HAP-1 (cell line): Measurements from ENCODE around the gene UBXN11.
"Not testable (repeated sequence)": the region's sequence is repeated elsewhere in the genome, so short reads cannot be mapped to it uniquely, and the experiment has no call there.

Experiments
- DNase-seq, 2 experiments: peaks; one replicate each; pipeline ENCODE4 v3.0.0-alpha.2; 2016 to 2020; ENCODE audit warnings: low spot score in 2 of 2
- H3K27me3 ChIP-seq: fragments of 250-450 bp; sonication (Bioruptor Pico); 2 replicates; pipeline ENCODE4 v1.5.1; 2020; ENCODE audit warnings: low read depth, mild to moderate bottlenecking, moderate library complexity
- H3K36me3 ChIP-seq: fragments of 250-450 bp; sonication (Bioruptor Pico); replicated peaks from 2 replicates; pipeline ENCODE4 v1.5.1; 2020; ENCODE audit warnings: mild to moderate bottlenecking
- H3K4me1 ChIP-seq: fragments of 250-450 bp; sonication (Bioruptor Pico); 2 replicates; pipeline ENCODE4 v1.5.1; 2020; ENCODE audit warnings: mild to moderate bottlenecking
- H3K4me3 ChIP-seq: fragments of 250-450 bp; sonication (Bioruptor Pico); 2 replicates; pipeline ENCODE4 v1.5.1; 2020; ENCODE audit warnings: mild to moderate bottlenecking, moderate library complexity
- H3K9me3 ChIP-seq: fragments of 250-450 bp; sonication (Bioruptor Pico); 2 replicates; pipeline ENCODE4 v1.5.1; 2020; ENCODE audit warnings: mild to moderate bottlenecking, moderate library complexity
- in situ Hi-C: fragments of 300-500 bp; cut with MboI; formaldehyde crosslinking; loops from 3 replicates; pipeline ENCODE4 v1.14.3; 2020; ENCODE audit warnings: low sequenced_read_pairs, inconsistent platforms, mixed read lengths

The UBXN11 gene

DNA sequence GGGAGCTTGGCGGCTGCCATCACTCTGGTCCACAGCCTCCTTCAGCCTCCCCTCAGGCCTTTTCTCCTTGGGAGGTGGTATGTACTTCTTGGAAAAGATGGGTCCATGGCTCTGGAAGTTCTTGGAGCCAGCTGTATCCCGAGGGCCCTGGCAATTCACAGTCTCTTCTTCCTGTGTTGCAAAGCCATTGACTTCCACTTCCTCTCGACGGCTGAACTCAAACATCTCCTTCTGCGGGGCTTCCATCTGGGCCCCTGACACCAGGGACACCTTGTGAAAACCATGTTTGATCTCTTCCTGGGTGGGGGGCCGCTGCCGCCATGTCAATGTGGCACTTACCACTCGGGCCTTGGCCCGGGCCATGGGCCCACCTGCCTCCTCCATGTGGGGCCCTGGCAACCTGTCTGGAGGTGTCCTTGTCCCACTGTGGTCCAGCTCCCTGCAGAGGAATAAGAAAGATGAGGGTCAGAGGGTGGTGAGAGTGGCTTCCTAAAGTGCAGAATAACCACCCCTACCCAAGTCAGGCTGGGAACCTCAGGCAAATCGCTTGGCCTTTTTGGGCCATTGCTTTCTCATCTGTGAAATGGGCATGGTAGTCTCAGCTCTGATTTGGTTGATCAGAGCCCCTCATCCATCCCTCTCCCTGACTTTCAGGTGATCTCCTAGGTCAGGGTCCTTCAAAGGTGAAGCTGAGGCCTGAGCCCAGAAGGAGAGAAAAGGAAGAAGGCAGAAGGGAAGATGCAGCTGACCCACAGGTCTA is 40.0 kb upstream of the UBXN11 start:
- Histone ChIP-seq H3K27me3 (no peaks in the 10 kb centered on the region), H3K4me1 (no peaks in the 10 kb centered on the region), H3K9me3 (no peaks in the 10 kb centered on the region), H3K4me3 (no peak overlapping the region), H3K36me3 (no peaks in the 10 kb centered on the region)
- in situ Hi-C loops: no loop called here
- no peak for DNase-seq

- Histone ChIP-seq H3K36me3 (no peaks in the 10 kb centered on the region), H3K27me3 (no peaks in the 10 kb centered on the region), H3K9me3 (no peaks in the 10 kb centered on the region), H3K4me1 (no peaks in the 10 kb centered on the region), H3K4me3 (no peak overlapping the region)
- DNase-seq: no peak
- in situ Hi-C loops: no loop called here
Measured at GRCh38 chr1:26345718-26346117, 39.3 kb upstream of the UBXN11 start.

- DNase-seq: no peak
- no peaks in the 10 kb centered on the region for H3K4me1 ChIP-seq
- in situ Hi-C loops: no loop called here
- no peaks in the 10 kb centered on the region for H3K36me3 ChIP-seq
- H3K9me3 ChIP-seq: no peaks in the 10 kb centered on the region
- H3K27me3 ChIP-seq: no peaks in the 10 kb centered on the region
- no peak overlapping the region for H3K4me3 ChIP-seq
Measured at GRCh38 chr1:26344147-26344920, 37.9 kb upstream of the UBXN11 start.

- Histone ChIP-seq H3K27me3 (no peaks in the 10 kb centered on the region), H3K4me1 (peaks cover 10% of the 10 kb centered on the region), H3K9me3 (no peaks in the 10 kb centered on the region), H3K36me3 (no peaks in the 10 kb centered on the region), H3K4me3 (no peak overlapping the region)
- no peak for DNase-seq
- in situ Hi-C loops: no loop called here
Measured at GRCh38 chr1:26340047-26340481, 33.6 kb upstream of the UBXN11 start.

DNA sequence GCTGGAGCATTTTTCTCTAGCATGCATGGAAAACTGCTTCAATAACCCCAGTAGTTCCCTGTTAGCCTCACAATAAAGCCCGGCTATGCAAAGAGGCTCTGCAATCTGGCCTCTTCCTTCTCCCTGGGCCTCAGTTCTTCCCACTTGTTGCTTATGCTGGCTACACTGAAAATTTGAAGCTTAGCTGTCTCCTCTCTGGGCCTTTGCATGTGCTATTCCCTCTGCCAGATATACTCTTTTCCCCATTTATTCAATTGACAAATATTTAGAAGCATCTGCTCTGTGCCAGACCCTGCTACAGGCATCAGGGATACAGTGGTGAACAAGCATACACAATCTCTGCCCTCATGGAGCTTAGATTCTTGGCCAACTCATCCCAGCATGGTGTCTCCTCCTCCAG is 32.2 kb upstream of the UBXN11 start:
- Histone ChIP-seq H3K36me3 (no peaks in the 10 kb centered on the region), H3K4me3 (no peak overlapping the region), H3K9me3 (no peaks in the 10 kb centered on the region), H3K27me3 (no peaks in the 10 kb centered on the region), H3K4me1 (peaks cover 10% of the 10 kb centered on the region)
- no peak for DNase-seq
- in situ Hi-C loops: no loop called here

GRCh38 chr1:26337625-26338024 is 31.2 kb upstream of the UBXN11 start:
- Histone ChIP-seq H3K4me1 (peaks cover 10% of the 10 kb centered on the region), H3K36me3 (no peaks in the 10 kb centered on the region), H3K9me3 (no peaks in the 10 kb centered on the region), H3K27me3 (no peaks in the 10 kb centered on the region), H3K4me3 (no peak overlapping the region)
- in situ Hi-C loops: no loop called here
- no peak for DNase-seq

GRCh38 chr1:26337206-26337535 is 30.7 kb upstream of the UBXN11 start:
- in situ Hi-C loops: no loop called here
- no peaks in the 10 kb centered on the region for H3K27me3 ChIP-seq
- no peak overlapping the region for H3K4me3 ChIP-seq
- peaks cover 10% of the 10 kb centered on the region for H3K4me1 ChIP-seq
- DNase-seq: no peak
- no peaks in the 10 kb centered on the region for H3K36me3 ChIP-seq
- H3K9me3 ChIP-seq: no peaks in the 10 kb centered on the region

- Histone ChIP-seq H3K4me3 (peak overlapping the region; percentile 42), H3K9me3 (no peaks in the 10 kb centered on the region)
- peak; percentile 64 to 95 for DNase-seq
Measured at GRCh38 chr1:26336477-26337205, 30.2 kb upstream of the UBXN11 start.

GRCh38 chr1:26335774-26336476 is 29.5 kb upstream of the UBXN11 start:
- Histone ChIP-seq H3K9me3 (no peaks in the 10 kb centered on the region), H3K36me3 (no peaks in the 10 kb centered on the region), H3K27me3 (no peaks in the 10 kb centered on the region), H3K4me1 (peaks cover 10% of the 10 kb centered on the region), H3K4me3 (peak overlapping the region; percentile 42)
- in situ Hi-C loops: no loop called here
- DNase-seq: no peak

More at GRCh38 chr1:26336477-26337205, 30.2 kb upstream of the UBXN11 start:
- in situ Hi-C loops: no loop called here
- no peaks in the 10 kb centered on the region for H3K27me3 ChIP-seq
- no peaks in the 10 kb centered on the region for H3K36me3 ChIP-seq
- peaks cover 10% of the 10 kb centered on the region for H3K4me1 ChIP-seq

- in situ Hi-C loops, DNase-seq, H3K9me3 ChIP-seq, H3K4me3 ChIP-seq, H3K4me1 ChIP-seq, H3K27me3 ChIP-seq, H3K36me3 ChIP-seq: not testable (repeated sequence)
Measured at GRCh38 chr1:26333312-26333711, 26.9 kb upstream of the UBXN11 start.

DNA sequence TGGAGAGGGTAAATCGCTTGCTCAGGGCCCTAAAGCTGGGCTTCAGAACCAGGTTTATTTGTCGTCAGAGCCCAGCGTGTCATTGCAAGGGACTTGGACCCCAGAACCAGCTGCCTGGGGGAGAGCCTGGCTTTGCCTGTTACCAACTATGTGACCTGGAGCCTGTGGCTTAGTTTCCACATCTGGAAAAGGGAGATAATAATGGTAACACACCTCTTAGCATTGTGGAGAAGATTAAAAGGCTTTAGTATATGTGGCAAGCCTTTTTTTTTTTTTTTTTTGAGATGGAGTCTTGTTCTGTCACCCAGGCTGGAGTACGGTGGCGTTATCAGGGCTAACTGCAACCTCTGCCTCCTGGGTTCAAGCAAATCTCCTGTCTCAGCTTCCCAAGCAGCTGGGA is 23.8 kb upstream of the UBXN11 start:
- Histone ChIP-seq H3K27me3 (no peaks in the 10 kb centered on the region), H3K4me3 (no peak overlapping the region), H3K36me3 (no peaks in the 10 kb centered on the region), H3K9me3 (no peaks in the 10 kb centered on the region), H3K4me1 (no peaks in the 10 kb centered on the region)
- DNase-seq: no peak
- in situ Hi-C loops: no loop called here

GRCh38 chr1:26329380-26329779 is 22.9 kb upstream of the UBXN11 start:
- H3K9me3 ChIP-seq, in situ Hi-C loops, H3K4me3 ChIP-seq, H3K36me3 ChIP-seq, DNase-seq, H3K27me3 ChIP-seq, H3K4me1 ChIP-seq: not testable (repeated sequence)

GRCh38 chr1:26328597-26328996 is 22.2 kb upstream of the UBXN11 start:
- Histone ChIP-seq H3K4me1 (no peaks in the 10 kb centered on the region), H3K27me3 (no peaks in the 10 kb centered on the region), H3K36me3 (no peaks in the 10 kb centered on the region), H3K9me3 (no peaks in the 10 kb centered on the region), H3K4me3 (no peak overlapping the region)
- no peak for DNase-seq
- in situ Hi-C loops: no loop called here
